LNCaP clone FGC (cell line): ENCODE data around the gene TMEM52.

Source experiments
- DNase-seq: peaks from one replicate; pipeline ENCODE4 v3.0.0-alpha.2; 2011; ENCODE audit warnings: low read depth
- H3K4me3 ChIP-seq: 2 replicates; pipeline ENCODE4 v1.5.1; 2011; ENCODE audit warnings: mild to moderate bottlenecking, low read depth, low read length, control low read depth
- CTCF ChIP-seq: IDR thresholded peaks from 2 replicates; pipeline ENCODE4 v1.5.1; 2012; ENCODE audit warnings: mild to moderate bottlenecking; ENCODE audit not compliant: control insufficient read depth, insufficient read depth; ENCODE audit errors: extremely low read depth

Gene TMEM52

GRCh38 chr1:1899266-1899966, 19.7 kb downstream of the TMEM52 start:
- peak; percentile 16; the same call in 1 of the 2 replicates for TF ChIP-seq CTCF
- no peak overlapping the region for H3K4me3 ChIP-seq
- no peak for DNase-seq

- no peak for TF ChIP-seq CTCF
- no peak overlapping the region for H3K4me3 ChIP-seq
- no peak for DNase-seq
Observed at GRCh38 chr1:1898246-1898933, 20.7 kb downstream of the TMEM52 start.

GRCh38 chr1:1895456-1896336, 23.4 kb downstream of the TMEM52 start:
- H3K4me3 ChIP-seq = no peak overlapping the region
- DNase-seq = no peak
- TF ChIP-seq CTCF = no peak

GRCh38 chr1:1895060-1895418, 24.0 kb downstream of the TMEM52 start:
- no peak for DNase-seq
- no peak overlapping the region for H3K4me3 ChIP-seq
- TF ChIP-seq CTCF = no peak

- no peak overlapping the region for H3K4me3 ChIP-seq
- DNase-seq = no peak
Observed at GRCh38 chr1:1894354-1895059, 24.6 kb downstream of the TMEM52 start.

More at GRCh38 chr1:1894354-1895059, 24.6 kb downstream of the TMEM52 start:
- TF ChIP-seq CTCF = no peak
